Neuron (in vitro differentiated cells): Measurements from ENCODE around the gene ZNF415.

Source experiments
- H2AFZ ChIP-seq: one replicate; pipeline ENCODE4 v1.6.1; 2013; ENCODE audit warnings: low read depth, mild to moderate bottlenecking, inconsistent platforms, low read length, moderate library complexity
- H3K27me3 ChIP-seq: one replicate; pipeline ENCODE4 v1.6.1; 2013; ENCODE audit warnings: low read length; ENCODE audit not compliant: insufficient read depth
- H3K36me3 ChIP-seq: one replicate; pipeline ENCODE4 v1.6.1; 2013; ENCODE audit warnings: low read length; ENCODE audit not compliant: insufficient read depth
- H3K4me1 ChIP-seq: one replicate; pipeline ENCODE4 v1.6.1; 2013; ENCODE audit warnings: low read length; ENCODE audit not compliant: insufficient read depth
- H3K4me3 ChIP-seq: 2 replicates; pipeline ENCODE4 v1.5.1; 2013; ENCODE audit warnings: mild to moderate bottlenecking, low read length, moderate library complexity
- H3K9me3 ChIP-seq: one replicate; pipeline ENCODE4 v1.6.1; 2013; ENCODE audit warnings: low read length

ZNF415 gene

GRCh38 chr19:53068834-53069233 lies 63.9 kb downstream of the ZNF415 start:
- peaks cover 54% of the 10 kb centered on the region for H3K9me3 ChIP-seq
- H3K36me3 ChIP-seq: peaks cover 72% of the 10 kb centered on the region
- H3K4me3 ChIP-seq: no peak overlapping the region
- H3K4me1 ChIP-seq: no peaks in the 10 kb centered on the region
- no peaks in the 10 kb centered on the region for H3K27me3 ChIP-seq
- no peak overlapping the region for H2AFZ ChIP-seq

- Histone ChIP-seq H2AFZ (no peak overlapping the region), H3K27me3 (no peaks in the 10 kb centered on the region), H3K4me3 (no peak overlapping the region), H3K36me3 (peaks cover 67% of the 10 kb centered on the region), H3K4me1 (no peaks in the 10 kb centered on the region), H3K9me3 (peaks cover 54% of the 10 kb centered on the region)
Measured at GRCh38 chr19:53068199-53068598, 64.5 kb downstream of the ZNF415 start.

- peaks cover 8% of the 10 kb centered on the region for H3K4me1 ChIP-seq
- H3K4me3 ChIP-seq: peak overlapping the region; percentile 50
- H3K36me3 ChIP-seq: no peaks in the 10 kb centered on the region
- no peaks in the 10 kb centered on the region for H3K27me3 ChIP-seq
- H3K9me3 ChIP-seq: peaks cover 7% of the 10 kb centered on the region
- H2AFZ ChIP-seq: peak overlapping the region; percentile 32
Measured at GRCh38 chr19:53057904-53058580, 74.7 kb downstream of the ZNF415 start.
